GM18505 (cell line): ENCODE data around the gene LTN1.
A peak's percentile ranks its signal among the peaks of the same experiment; 100 is the strongest.

ENCODE experiments used
- ATAC-seq: cut with Tn5 transposase; IDR thresholded peaks from one replicate; pipeline ENCODE4 v1.9.1; 2021; ENCODE audit not compliant: unreplicated experiment
- POLR2A ChIP-seq: IDR thresholded peaks from 4 replicates; pipeline ENCODE4 v1.6.1; 2011; ENCODE audit warnings: borderline replicate concordance; ENCODE audit not compliant: insufficient read depth, insufficient read length; ENCODE audit errors: extremely low read depth

LTN1 gene

GRCh38 chr21:28904961-28905435 lies 87.7 kb downstream of the LTN1 start:
- no peak for TF ChIP-seq POLR2A
- ATAC-seq: no peak

DNA sequence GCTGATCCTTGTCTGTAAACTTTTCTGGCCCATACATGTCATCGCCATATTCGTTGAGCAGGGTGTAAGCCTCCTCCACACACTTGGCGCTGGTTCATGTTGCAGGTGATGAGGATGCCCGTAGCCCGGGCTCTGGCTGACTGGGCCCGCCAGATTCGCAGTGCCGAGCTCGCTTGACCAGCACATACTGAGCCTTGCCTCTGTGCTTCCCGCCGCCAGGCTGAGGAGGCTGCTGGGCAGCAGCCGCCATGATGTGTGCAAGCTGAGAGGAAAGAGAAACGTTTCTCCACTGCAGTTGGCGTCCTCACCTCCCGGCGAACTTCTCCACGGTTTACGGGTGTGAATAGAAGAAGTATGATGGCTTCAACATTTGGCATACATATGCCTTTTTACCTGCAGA lies 89.2 kb downstream of the LTN1 start:
- TF ChIP-seq POLR2A: no peak
- no peak for ATAC-seq

DNA sequence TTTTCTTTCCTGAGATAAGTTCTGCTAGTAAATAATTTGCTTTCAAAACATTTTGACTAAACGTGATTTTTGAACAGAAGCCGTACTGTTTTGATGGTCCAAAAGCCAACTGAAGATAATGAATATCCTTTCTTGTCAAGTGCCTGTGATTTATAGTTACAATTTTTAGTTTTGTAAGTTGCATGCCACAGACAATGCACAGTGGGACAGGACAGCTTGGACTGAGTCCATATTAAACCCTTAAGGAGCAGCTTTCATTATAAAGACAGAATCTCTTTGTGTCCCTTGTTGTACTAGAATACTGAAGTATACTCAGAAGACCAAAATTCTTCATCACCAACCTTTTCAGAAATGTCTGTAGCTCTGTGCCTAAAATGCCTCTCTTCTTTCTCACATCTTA lies 92.2 kb downstream of the LTN1 start:
- no peak for ATAC-seq
- TF ChIP-seq POLR2A: no peak

- TF ChIP-seq POLR2A: no peak
- ATAC-seq: no peak
These were observed 92.9 kb downstream of the LTN1 start for GRCh38 chr21:28899744-28900143.

- no peak for ATAC-seq
These were observed 93.5 kb downstream of the LTN1 start for GRCh38 chr21:28899220-28899619.

DNA sequence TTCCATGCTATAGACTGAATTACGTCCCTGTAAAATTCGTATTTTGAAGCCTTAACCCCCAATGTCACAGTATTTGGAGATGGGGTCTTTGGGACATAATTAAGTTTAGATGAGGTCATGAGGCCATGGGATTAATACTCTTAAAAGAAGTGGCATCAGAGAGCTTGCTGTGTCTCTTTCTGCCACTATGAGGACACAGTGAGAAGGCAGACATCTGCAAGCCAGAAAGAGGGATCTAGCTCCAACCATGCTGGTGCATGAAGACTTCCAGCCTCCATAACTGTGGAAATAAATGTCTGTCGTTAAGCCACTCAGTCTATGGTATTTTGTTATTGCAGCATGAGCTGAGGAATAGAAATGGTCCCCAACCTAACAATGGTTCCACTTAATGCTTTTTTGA lies 99.0 kb downstream of the LTN1 start:
- no peak for ATAC-seq
- no peak for TF ChIP-seq POLR2A

More at GRCh38 chr21:28899220-28899619, 93.5 kb downstream of the LTN1 start:
- TF ChIP-seq POLR2A: no peak

GRCh38 chr21:28892199-28893111 lies 100.2 kb downstream of the LTN1 start:
- ATAC-seq: no peak
- TF ChIP-seq POLR2A: no peak

- no peak for TF ChIP-seq POLR2A
- no peak for ATAC-seq
These were observed 106.9 kb downstream of the LTN1 start for GRCh38 chr21:28885853-28886177.

GRCh38 chr21:28884976-28885852 lies 107.5 kb downstream of the LTN1 start:
- ATAC-seq: peak; percentile 96
- TF ChIP-seq POLR2A: peak; percentile 89

- peak; percentile 31 for ATAC-seq
- no peak for TF ChIP-seq POLR2A
These were observed 108.2 kb downstream of the LTN1 start for GRCh38 chr21:28884481-28884880.

GRCh38 chr21:28883931-28884330 lies 108.7 kb downstream of the LTN1 start:
- no peak for ATAC-seq
- TF ChIP-seq POLR2A: no peak

DNA sequence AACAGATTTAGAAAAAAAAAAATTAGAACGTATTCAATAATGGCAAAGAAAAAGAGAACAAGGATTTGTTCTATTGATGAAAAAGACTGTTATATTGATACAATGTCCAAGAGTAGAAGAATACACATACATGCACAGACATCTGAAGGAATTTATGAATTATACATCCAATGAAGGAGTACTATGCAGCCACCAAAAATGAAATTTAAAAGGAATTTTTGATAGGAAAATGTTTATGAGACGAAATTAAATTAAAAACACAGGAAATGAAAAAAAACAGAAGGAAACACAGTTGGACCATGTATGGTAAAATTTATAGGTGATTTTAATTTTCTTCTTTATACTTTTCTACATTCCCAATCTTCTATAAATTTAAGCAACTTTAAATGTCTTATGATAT lies 110.3 kb downstream of the LTN1 start:
- ATAC-seq: no peak
- no peak for TF ChIP-seq POLR2A
